ENCODE measurements around the gene GGT7.
"Not testable (repeated sequence)": the region's sequence is repeated elsewhere in the genome, so short reads cannot be mapped to it uniquely, and the experiment has no call there.

Gene GGT7

DNA sequence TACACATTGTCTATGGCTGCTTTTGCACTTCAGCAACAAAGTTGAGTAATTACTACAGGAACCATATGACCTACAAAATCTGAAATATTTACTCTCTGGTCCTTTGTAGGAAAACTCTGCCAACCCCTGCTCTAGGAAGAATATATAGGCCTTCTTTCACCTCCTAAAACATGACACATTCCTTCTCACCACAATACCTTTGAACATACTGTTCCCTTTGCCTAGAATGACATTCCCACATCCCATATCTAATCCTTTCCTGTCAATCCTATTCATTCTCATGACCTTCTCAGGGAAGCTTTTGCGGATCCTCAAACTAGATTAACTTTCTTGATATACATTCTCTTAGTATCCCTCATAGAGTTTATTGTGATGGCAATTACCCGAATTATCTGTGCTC, 29.2 kb downstream of the GGT7 start:
- DNase-seq, result no peak

- no peak for DNase-seq
Measured at GRCh38 chr20:34842143-34842542, 30.5 kb downstream of the GGT7 start.

DNA sequence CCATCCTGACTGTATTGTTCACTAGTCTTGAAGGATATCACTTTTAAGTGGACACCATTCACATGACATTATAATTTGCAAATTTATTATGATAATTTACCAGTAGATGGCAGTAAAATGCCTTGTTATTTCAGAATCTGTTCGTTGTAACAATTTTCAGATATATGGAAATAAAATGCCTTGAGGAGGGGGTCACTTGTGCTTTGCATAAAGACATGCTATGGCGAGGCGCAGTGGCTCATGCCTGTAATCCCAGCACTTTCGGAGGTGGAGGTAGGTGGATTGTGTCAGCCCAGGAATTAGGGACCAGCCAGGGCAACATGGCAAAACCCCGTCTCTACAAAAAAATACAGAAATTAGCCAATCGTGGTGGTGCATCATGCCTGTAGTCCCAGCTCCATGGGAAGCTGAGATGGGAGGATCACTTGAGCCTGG, 38.2 kb downstream of the GGT7 start:
- DNase-seq, result peak; percentile 2

- no peak for DNase-seq
Measured at GRCh38 chr20:34831936-34832335, 40.7 kb downstream of the GGT7 start.

- no peak for DNase-seq
Measured at GRCh38 chr20:34829191-34829590, 43.5 kb downstream of the GGT7 start.

DNA sequence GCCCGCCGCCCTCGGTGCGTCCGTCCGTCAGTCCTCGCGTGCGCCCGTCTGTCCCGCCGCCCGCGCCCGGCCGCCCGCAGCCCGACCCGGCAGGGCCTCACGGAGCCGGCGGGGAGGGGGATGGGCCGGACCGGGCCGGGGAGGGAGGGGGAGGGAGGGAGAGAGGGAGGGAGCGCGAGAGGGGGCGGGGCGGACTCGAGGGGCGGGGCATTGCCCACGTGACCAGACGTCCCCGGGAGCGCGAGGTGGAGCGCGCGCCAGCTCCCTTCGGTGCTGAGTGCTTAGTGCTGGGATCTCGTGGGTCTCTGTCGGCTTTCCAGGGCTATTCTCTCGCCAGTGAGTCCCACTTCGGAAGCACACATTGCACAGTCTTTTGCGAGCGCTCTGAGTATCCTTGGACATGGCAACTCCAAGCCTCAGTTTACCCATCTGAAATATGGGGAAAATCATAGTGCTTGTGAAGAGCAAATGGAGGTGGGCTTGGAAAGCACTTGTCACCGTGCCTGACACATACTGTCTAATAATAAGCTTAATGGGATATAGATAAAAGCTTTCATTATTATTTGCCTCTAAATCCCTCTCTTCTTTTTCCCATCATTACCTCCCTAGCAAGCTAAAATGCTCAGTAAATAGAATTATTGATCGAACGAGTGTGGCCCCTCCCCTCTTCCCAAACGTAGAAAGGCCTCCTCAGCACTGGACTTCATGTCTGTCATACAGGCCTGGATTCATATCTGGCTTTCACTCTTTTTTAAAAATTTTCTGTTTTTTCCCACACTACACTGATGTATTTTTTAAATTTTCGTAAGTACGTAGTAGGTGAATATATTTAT, 46.9 kb downstream of the GGT7 start, which contains the start of gene NCOA6:
Gene NCOA6 (minus strand): TSS at position 122 of the 833 bp plus-strand sequence. CDS start 43,296 bp downstream, outside the sequence.
- DNase-seq, result peak; percentile 57

- DNase-seq, result peak; percentile 10
Measured at GRCh38 chr20:34824806-34825529, 47.7 kb downstream of the GGT7 start.

DNA sequence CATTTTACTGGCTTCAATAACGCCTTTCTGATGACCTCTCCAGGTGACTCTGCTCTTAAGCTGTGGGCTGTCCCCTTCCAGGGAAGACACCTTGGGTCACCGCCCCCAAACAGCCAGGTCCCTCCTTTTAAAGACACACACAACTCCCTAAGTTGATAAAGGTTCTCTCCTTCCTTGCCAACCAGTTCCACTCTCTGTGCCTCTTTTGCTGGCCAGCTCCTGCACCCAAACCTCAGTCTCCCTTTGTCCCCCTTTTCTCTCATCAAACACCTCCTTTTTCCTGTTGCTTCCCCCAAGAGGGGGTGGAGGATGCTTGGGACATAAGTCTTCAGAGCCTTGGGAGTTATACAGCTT, 48.2 kb downstream of the GGT7 start:
- peak; percentile 37 for DNase-seq

DNA sequence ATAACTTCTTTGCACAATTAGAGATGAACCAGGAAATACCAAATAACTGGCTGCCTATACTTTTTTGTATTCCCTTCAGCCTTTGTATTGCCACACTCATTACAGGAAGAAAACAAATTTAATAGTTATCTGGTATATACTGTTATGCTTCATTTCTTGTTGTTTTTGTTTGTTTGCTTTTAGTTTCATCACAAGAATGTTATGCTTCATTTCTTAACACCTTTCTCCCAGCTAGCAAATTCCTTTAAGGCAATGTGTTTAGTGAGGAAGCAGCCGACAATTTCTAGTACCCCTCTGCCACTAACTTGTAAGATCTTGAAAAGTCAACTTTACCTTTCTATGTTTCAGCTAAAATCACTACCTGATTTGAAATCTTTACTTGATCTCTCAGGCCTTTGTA, 48.6 kb downstream of the GGT7 start:
- DNase-seq, result no peak

- DNase-seq, result no peak
Measured at GRCh38 chr20:34820805-34821578, 51.7 kb downstream of the GGT7 start.

- DNase-seq, result no peak
Measured at GRCh38 chr20:34817801-34818200, 54.9 kb downstream of the GGT7 start.

- DNase-seq, result no peak
Measured at GRCh38 chr20:34817072-34817471, 55.6 kb downstream of the GGT7 start.

DNA sequence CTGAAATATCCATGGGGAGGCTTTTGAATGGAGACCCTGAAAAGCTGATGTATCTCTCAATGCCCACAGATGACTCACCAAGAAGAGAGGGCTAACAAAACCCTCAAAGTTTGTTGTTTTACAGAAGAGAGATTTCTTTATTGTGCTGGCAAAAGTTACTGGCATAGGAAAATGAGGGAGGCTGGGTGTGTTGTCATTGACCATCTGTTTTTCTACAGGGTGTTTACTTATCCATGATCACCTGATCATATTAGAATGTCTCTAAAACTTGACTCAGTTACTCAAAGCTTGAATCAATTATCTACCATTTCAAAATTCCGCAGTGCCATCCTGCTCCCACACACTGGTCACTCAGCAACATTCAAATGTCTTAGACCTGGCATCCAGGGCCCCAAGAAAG, 57.0 kb downstream of the GGT7 start:
- no peak for DNase-seq

- DNase-seq, result no peak
Measured at GRCh38 chr20:34808583-34808982, 64.1 kb downstream of the GGT7 start.

DNA sequence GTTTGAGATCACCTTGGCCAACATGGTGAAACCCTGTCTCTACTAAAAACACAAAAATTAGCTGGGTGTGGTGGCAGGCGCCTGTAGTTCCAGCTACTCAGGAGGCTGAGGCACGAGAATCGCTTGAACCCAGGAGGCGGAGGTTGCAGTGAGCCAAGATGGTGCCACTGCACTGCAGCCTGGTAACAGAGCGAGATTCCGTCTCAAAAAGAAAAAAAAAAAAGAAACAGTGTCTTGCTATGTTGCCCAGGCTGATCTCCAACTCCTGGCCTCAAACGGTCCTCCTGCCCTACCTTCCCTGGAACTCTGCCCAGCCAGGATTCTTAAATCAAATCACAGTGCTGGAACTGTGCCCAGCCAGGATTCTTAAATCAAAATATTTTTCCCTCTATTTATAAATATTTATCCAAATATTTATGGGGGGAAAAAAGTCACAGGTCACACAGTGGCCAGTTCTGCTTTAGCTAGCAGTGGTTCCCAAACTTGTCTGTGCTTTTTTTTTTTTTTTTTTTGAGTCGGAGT, 64.7 kb downstream of the GGT7 start:
- DNase-seq, result not testable (repeated sequence)

DNA sequence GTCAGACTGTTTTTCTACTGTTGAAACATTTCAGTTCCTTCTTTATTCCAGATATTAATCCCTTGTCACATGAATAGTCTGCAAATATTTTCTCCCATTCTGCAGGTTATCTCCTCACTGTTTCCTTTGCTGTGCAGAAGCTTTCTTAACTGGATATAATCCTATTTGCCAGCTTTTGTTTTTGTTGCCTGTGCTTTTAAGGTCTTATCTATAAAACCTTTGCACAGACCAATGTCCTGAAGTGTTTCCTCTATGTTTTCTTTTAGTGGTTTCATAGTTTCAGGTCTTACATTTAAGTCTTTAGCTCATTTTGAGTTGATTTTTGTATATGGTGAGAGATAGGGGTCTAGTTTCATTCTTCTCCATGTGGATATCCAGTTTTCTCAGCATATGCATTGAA, 66.4 kb downstream of the GGT7 start:
- no peak for DNase-seq

DNA sequence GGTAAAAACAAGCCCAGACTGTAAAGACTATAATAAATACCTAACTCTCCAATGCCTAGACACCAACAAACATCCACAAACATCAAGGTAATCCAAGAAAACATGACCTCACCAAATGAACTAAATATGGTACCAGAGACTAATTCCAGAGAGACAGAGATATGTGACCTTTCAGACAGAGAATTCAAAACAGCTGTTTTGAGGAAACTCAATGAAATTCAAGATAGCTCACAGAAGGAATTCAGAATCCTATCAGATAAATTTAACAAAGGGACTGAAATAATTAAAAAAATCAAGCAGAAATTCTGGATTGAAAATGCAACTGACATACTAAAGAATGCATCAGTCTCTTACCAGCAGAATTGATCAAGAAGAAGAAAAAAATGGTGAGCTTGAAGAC, 73.8 kb downstream of the GGT7 start:
- no peak for DNase-seq

DNA sequence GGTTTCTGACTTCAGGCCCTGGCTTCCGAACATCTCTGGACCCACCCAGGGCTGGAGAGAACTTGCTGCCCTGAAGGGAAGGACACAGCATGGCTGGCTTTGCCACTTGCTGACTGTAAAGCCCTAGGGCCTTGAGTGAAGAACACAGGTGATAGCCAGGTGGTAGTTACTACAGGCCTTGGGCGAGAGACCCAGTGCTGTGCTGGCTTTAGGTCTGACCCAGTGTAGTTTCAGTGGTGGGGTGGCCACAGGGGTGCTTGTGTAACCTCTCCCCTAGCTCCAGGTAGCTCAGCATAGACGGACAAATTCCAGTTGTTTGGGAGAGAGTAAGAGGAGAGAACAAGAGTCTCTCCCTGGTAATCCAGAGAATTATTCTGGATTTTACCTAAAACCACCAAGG, 74.3 kb downstream of the GGT7 start:
- no peak for DNase-seq

GRCh38 chr20:34797012-34797995, 75.4 kb downstream of the GGT7 start:
- peak; percentile 9 for DNase-seq

All from NCI-H226 (cell line).